ENCODE measurements around the gene FBF1.

GRCh38 chr17:75875182-75875939 is 65.5 kb downstream of the FBF1 start:
- no peak for TF ChIP-seq CTCF (IDR thresholded peaks at IDR 0.05)
- no peak for TF ChIP-seq POLR2A (IDR thresholded peaks at IDR 0.05)
